Measurements from ENCODE around the gene DHX9. TPM values are rescaled to one million over a fixed set of nuclear protein-coding genes. Genes with fewer than 3 reads are reported as not detected.

The DHX9 gene
- total and polyA plus RNA-seq, 10 of the 15 experiments (the other 5 are each of a cell fraction or from before 2014, with no cell fraction given) = 90.7 to 234 (median 217) TPM

GRCh38 chr1:182807907-182808306 is 31.2 kb upstream of the DHX9 start:
- H3K4me2 ChIP-seq (ENCODE audit: control insufficient read depth, insufficient read depth) = no peak overlapping the region
- ChIA-PET SMC1A (ENCODE audit: uncharacterized antibody, unreplicated experiment) (interaction anchor here (1.2 kb wide), 1 partner anchor 209 kb away, joined by 3 read pairs; no protein-coding TSS in a partner anchor), CTCF (no interaction called here), POLR2A (interaction anchor here (0.6 kb wide), 1 partner anchor 10 kb away, joined by 7 read pairs; no protein-coding TSS in a partner anchor), RAD21 (ENCODE audit: unreplicated experiment) (interaction anchor here (0.7 kb wide), 1 partner anchor 16 kb away, joined by 3 read pairs; no protein-coding TSS in a partner anchor)
- H3K27ac ChIP-seq (ENCODE audit: control insufficient read depth, insufficient read depth) = no peak overlapping the region
- H3K79me2 ChIP-seq (ENCODE audit: control insufficient read depth, insufficient read depth, low read length) = no peaks in the 10 kb centered on the region
- no peaks in the 10 kb centered on the region for H4K20me1 ChIP-seq (ENCODE audit: control insufficient read depth, insufficient read depth)
- no peaks in the 10 kb centered on the region for H3K4me1 ChIP-seq (ENCODE audit: control insufficient read depth, insufficient read depth, low read length)
- TF ChIP-seq SMAD1 (IDR thresholded peaks at IDR 0.05; ENCODE audit: low read depth, partially characterized antibody) (no peak), ZNF687 (IDR thresholded peaks at IDR 0.05) (no peak)
- in situ Hi-C loops (cut with MboI) (no loop called here), intact Hi-C loops (cut with micrococcal nuclease; ENCODE audit: unreplicated experiment) (no loop called here)
- H2AFZ ChIP-seq (ENCODE audit: control insufficient read depth, low read depth, low read length) = no peak overlapping the region
- no TSS peak for BruUV-seq (replicated peaks)
- no peak overlapping the region for H3K4me3 ChIP-seq
- no peaks in the 10 kb centered on the region for H3K9me3 ChIP-seq (replicated peaks; ENCODE audit: control insufficient read depth, insufficient read depth, low read length)
- no peaks in the 10 kb centered on the region for H3K27me3 ChIP-seq (replicated peaks in 1 of 2; ENCODE audit: control insufficient read depth in 2 of 2, insufficient read depth in 2 of 2, low read length in 1 of 2)
- H3K36me3 ChIP-seq (ENCODE audit: control insufficient read depth in 2 of 2, insufficient read depth in 2 of 2, low read length in 1 of 2) = no peaks in the 10 kb centered on the region
- no peak for DNase-seq (ENCODE audit: low read depth, low spot score)
- no peak for ATAC-seq
- H3K9ac ChIP-seq (ENCODE audit: control insufficient read depth, insufficient read depth, low read length) = no peak overlapping the region
- WGBS (ENCODE audit: insufficient coverage, insufficient replicate concordance, low lambda C conversion rate, missing lambda C conversion rate) = 67% methylated on average over 3 of the region's 3 CpGs
- FAIRE-seq = no peak
